ENCODE data around the gene KCP.

Gene KCP

GRCh38 chr7:128878226-128879105 lies 32.0 kb downstream of the KCP start:
- Histone ChIP-seq H3K4me1 (ENCODE audit: insufficient read depth, low read length) (no peaks in the 10 kb centered on the region), H3K36me3 (ENCODE audit: insufficient read depth, low read depth, low read length) (no peaks in the 10 kb centered on the region), H3K27ac (ENCODE audit: low read length) (no peak overlapping the region), H3K9ac (ENCODE audit: low read depth, low read length) (no peak overlapping the region), H3K9me3 (ENCODE audit: insufficient read depth, low read depth, low read length) (no peaks in the 10 kb centered on the region), H3K4me3 (ENCODE audit: low read length) (no peak overlapping the region), H3K27me3 (ENCODE audit: insufficient read depth, low read length) (no peaks in the 10 kb centered on the region)

GRCh38 chr7:128877756-128878120 lies 32.8 kb downstream of the KCP start:
- Histone ChIP-seq H3K4me3 (ENCODE audit: low read length) (no peak overlapping the region), H3K9me3 (ENCODE audit: insufficient read depth, low read depth, low read length) (no peaks in the 10 kb centered on the region), H3K4me1 (ENCODE audit: insufficient read depth, low read length) (no peaks in the 10 kb centered on the region), H3K36me3 (ENCODE audit: insufficient read depth, low read depth, low read length) (no peaks in the 10 kb centered on the region), H3K27me3 (ENCODE audit: insufficient read depth, low read length) (no peaks in the 10 kb centered on the region), H3K27ac (ENCODE audit: low read length) (no peak overlapping the region), H3K9ac (ENCODE audit: low read depth, low read length) (no peak overlapping the region; the same call in 1 of the 2 replicates)

- H3K27me3 ChIP-seq (ENCODE audit: insufficient read depth, low read length) = peaks cover 2% of the 10 kb centered on the region
These were observed 33.3 kb downstream of the KCP start for GRCh38 chr7:128876978-128877755.

GRCh38 chr7:128876586-128876977 lies 33.9 kb downstream of the KCP start:
- Histone ChIP-seq H3K4me1 (ENCODE audit: insufficient read depth, low read length) (no peaks in the 10 kb centered on the region), H3K9ac (ENCODE audit: low read depth, low read length) (no peak overlapping the region), H3K9me3 (ENCODE audit: insufficient read depth, low read depth, low read length) (no peaks in the 10 kb centered on the region), H3K27ac (ENCODE audit: low read length) (no peak overlapping the region), H3K27me3 (ENCODE audit: insufficient read depth, low read length) (peaks cover 8% of the 10 kb centered on the region), H3K4me3 (ENCODE audit: low read length) (no peak overlapping the region), H3K36me3 (ENCODE audit: insufficient read depth, low read depth, low read length) (no peaks in the 10 kb centered on the region)

More at GRCh38 chr7:128876978-128877755, 33.3 kb downstream of the KCP start:
- Histone ChIP-seq H3K36me3 (ENCODE audit: insufficient read depth, low read depth, low read length) (no peaks in the 10 kb centered on the region), H3K9me3 (ENCODE audit: insufficient read depth, low read depth, low read length) (no peaks in the 10 kb centered on the region), H3K27ac (ENCODE audit: low read length) (no peak overlapping the region), H3K9ac (ENCODE audit: low read depth, low read length) (no peak overlapping the region; the same call in 1 of the 2 replicates), H3K4me1 (ENCODE audit: insufficient read depth, low read length) (no peaks in the 10 kb centered on the region), H3K4me3 (ENCODE audit: low read length) (no peak overlapping the region)

DNA sequence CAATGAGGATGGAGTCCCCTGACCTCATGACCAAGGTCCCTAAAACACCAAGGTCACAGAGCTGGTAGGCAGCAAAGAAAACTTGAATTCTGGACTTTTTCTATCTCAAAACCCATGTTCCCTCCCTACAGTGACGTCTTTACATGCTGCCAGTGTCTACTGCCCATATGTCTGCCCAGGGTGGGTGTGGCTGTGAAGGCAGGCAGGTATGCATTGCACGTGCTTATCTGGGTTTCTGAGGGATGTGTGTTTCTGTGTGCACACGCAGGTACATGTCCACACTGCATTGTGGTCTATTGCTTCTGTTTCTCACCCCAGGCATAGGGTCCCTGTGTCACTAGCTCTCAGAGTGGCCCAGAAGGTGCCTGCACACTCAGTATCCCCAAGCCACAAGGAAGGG lies 34.4 kb downstream of the KCP start:
- Histone ChIP-seq H3K36me3 (ENCODE audit: insufficient read depth, low read depth, low read length) (no peaks in the 10 kb centered on the region), H3K4me3 (ENCODE audit: low read length) (no peak overlapping the region), H3K4me1 (ENCODE audit: insufficient read depth, low read length) (no peaks in the 10 kb centered on the region), H3K9ac (ENCODE audit: low read depth, low read length) (no peak overlapping the region), H3K27ac (ENCODE audit: low read length) (no peak overlapping the region), H3K27me3 (ENCODE audit: insufficient read depth, low read length) (peaks cover 13% of the 10 kb centered on the region), H3K9me3 (ENCODE audit: insufficient read depth, low read depth, low read length) (no peaks in the 10 kb centered on the region)

DNA sequence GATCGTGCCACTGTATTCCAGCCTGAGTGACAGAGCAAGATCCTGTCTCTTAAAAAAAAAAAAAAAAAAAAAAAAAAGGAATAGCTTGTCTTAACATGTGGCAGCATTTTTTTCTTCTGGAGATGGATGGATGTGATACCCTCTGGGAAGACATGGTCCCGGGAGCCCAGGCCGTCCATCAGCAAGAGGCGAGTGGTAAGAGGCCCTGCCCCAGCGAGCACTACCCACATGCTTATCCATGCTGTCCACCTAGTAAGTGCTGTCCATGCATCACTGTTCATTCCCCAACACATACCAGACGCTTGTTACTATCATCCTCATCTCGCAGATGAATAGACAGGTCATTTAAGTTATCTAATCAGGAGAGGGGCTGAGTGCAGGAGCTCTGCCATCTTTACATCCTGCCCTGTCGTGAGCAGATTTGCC lies 35.0 kb downstream of the KCP start:
- Histone ChIP-seq H3K9me3 (ENCODE audit: insufficient read depth, low read depth, low read length) (no peaks in the 10 kb centered on the region), H3K27me3 (ENCODE audit: insufficient read depth, low read length) (peaks cover 19% of the 10 kb centered on the region), H3K36me3 (ENCODE audit: insufficient read depth, low read depth, low read length) (no peaks in the 10 kb centered on the region), H3K4me3 (ENCODE audit: low read length) (no peak overlapping the region), H3K9ac (ENCODE audit: low read depth, low read length) (no peak overlapping the region), H3K27ac (ENCODE audit: low read length) (no peak overlapping the region), H3K4me1 (ENCODE audit: insufficient read depth, low read length) (no peaks in the 10 kb centered on the region)

GRCh38 chr7:128874140-128875031 lies 36.1 kb downstream of the KCP start:
- Histone ChIP-seq H3K36me3 (ENCODE audit: insufficient read depth, low read depth, low read length) (no peaks in the 10 kb centered on the region), H3K4me3 (ENCODE audit: low read length) (no peak overlapping the region), H3K27ac (ENCODE audit: low read length) (no peak overlapping the region), H3K9ac (ENCODE audit: low read depth, low read length) (no peak overlapping the region), H3K27me3 (ENCODE audit: insufficient read depth, low read length) (peaks cover 30% of the 10 kb centered on the region), H3K4me1 (ENCODE audit: insufficient read depth, low read length) (no peaks in the 10 kb centered on the region), H3K9me3 (ENCODE audit: insufficient read depth, low read depth, low read length) (no peaks in the 10 kb centered on the region)

GRCh38 chr7:128873234-128873633 lies 37.3 kb downstream of the KCP start:
- peaks cover 42% of the 10 kb centered on the region for H3K27me3 ChIP-seq (ENCODE audit: insufficient read depth, low read length)
- H3K9ac ChIP-seq (ENCODE audit: low read depth, low read length) = no peak overlapping the region
- no peaks in the 10 kb centered on the region for H3K36me3 ChIP-seq (ENCODE audit: insufficient read depth, low read depth, low read length)
- H3K27ac ChIP-seq (ENCODE audit: low read length) = no peak overlapping the region
- H3K4me1 ChIP-seq (ENCODE audit: insufficient read depth, low read length) = no peaks in the 10 kb centered on the region
- H3K4me3 ChIP-seq (ENCODE audit: low read length) = no peak overlapping the region
- H3K9me3 ChIP-seq (ENCODE audit: insufficient read depth, low read depth, low read length) = no peaks in the 10 kb centered on the region

- no peaks in the 10 kb centered on the region for H3K4me1 ChIP-seq (ENCODE audit: insufficient read depth, low read length)
- no peak overlapping the region for H3K4me3 ChIP-seq (ENCODE audit: low read length)
- H3K27me3 ChIP-seq (ENCODE audit: insufficient read depth, low read length) = peaks cover 50% of the 10 kb centered on the region
- H3K27ac ChIP-seq (ENCODE audit: low read length) = no peak overlapping the region
- no peaks in the 10 kb centered on the region for H3K36me3 ChIP-seq (ENCODE audit: insufficient read depth, low read depth, low read length)
- no peaks in the 10 kb centered on the region for H3K9me3 ChIP-seq (ENCODE audit: insufficient read depth, low read depth, low read length)
- H3K9ac ChIP-seq (ENCODE audit: low read depth, low read length) = no peak overlapping the region
These were observed 38.1 kb downstream of the KCP start for GRCh38 chr7:128872394-128872824.

DNA sequence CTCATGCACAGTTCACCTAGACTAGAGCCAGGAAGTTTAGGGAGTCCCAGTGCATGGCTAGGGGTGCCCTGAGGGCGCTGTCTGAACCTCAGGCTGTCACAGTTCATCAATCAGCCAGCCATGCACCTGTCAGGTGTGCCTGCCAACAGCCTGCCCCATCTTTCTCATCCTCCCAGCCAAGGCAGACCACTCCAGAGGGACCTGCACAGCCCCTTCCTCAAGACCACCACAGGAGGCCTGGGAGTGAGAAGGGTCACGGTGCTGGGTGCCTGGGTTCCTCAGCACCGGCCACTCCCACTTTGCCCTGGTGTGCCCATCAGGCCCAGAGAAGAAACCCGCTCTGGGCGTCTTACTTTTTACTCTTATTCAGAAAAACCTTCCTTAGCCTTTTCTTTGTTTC lies 39.5 kb downstream of the KCP start:
- peaks cover 56% of the 10 kb centered on the region for H3K27me3 ChIP-seq (ENCODE audit: insufficient read depth, low read length)

GRCh38 chr7:128869944-128870285 lies 40.6 kb downstream of the KCP start:
- peaks cover 11% of the 10 kb centered on the region; the same call in 1 of the 2 replicates for H3K36me3 ChIP-seq (ENCODE audit: insufficient read depth, low read depth, low read length)
- no peaks in the 10 kb centered on the region for H3K9me3 ChIP-seq (ENCODE audit: insufficient read depth, low read depth, low read length)
- no peak overlapping the region for H3K27ac ChIP-seq (ENCODE audit: low read length)
- H3K9ac ChIP-seq (ENCODE audit: low read depth, low read length) = peak overlapping the region; percentile 41; the same call in 1 of the 2 replicates
- no peaks in the 10 kb centered on the region for H3K4me1 ChIP-seq (ENCODE audit: insufficient read depth, low read length)
- peak overlapping the region; percentile 66 for H3K4me3 ChIP-seq (ENCODE audit: low read length)
- peaks cover 56% of the 10 kb centered on the region for H3K27me3 ChIP-seq (ENCODE audit: insufficient read depth, low read length)

More for the DNA sequence above, 39.5 kb downstream of the KCP start:
- Histone ChIP-seq H3K4me3 (ENCODE audit: low read length) (no peak overlapping the region), H3K4me1 (ENCODE audit: insufficient read depth, low read length) (no peaks in the 10 kb centered on the region), H3K36me3 (ENCODE audit: insufficient read depth, low read depth, low read length) (no peaks in the 10 kb centered on the region), H3K9me3 (ENCODE audit: insufficient read depth, low read depth, low read length) (no peaks in the 10 kb centered on the region), H3K27ac (ENCODE audit: low read length) (no peak overlapping the region), H3K9ac (ENCODE audit: low read depth, low read length) (no peak overlapping the region)

All from iPS-20b (cell line).